Prostate gland (tissue), 2 donors: ENCODE results near the gene HSD17B8. TPM values are rescaled to one million over a fixed set of nuclear protein-coding genes. Genes with fewer than 3 reads are reported as not detected.

Source experiments
- DNase-seq: peaks from one replicate; pipeline ENCODE4 v3.0.0-alpha.2; 2019; ENCODE audit warnings: low spot score
- H3K27ac ChIP-seq, 2 donors: fragments of 200-600 bp; sonication (generic); 2 replicates each; pipeline ENCODE4 v1.5.1; 2017 to 2019
- H3K27me3 ChIP-seq: fragments of 200-600 bp; sonication (generic); replicated peaks from 2 replicates; pipeline ENCODE4 v1.5.1; 2019; ENCODE audit not compliant: insufficient read depth
- H3K36me3 ChIP-seq, 2 donors: fragments of 200-600 bp; sonication (generic); 1 replicate in 1 of 2; 2 replicates in 1 of 2; pipeline versions ENCODE4 v1.5.1 to v1.8.1; 2017 to 2019
- H3K4me1 ChIP-seq: fragments of 200-600 bp; sonication (generic); replicated peaks from 2 replicates; pipeline ENCODE4 v1.5.1; 2019
- H3K4me3 ChIP-seq, 2 donors: fragments of 200-600 bp; sonication (generic); 2 replicates each; pipeline ENCODE4 v1.5.1; 2017 to 2019
- H3K9me3 ChIP-seq: fragments of 200-600 bp; sonication (generic); 2 replicates; pipeline ENCODE4 v1.5.1; 2017
- CTCF ChIP-seq, 4 experiments: fragments of 200-600 bp in 2 of 4; fragments of 450-650 bp in 2 of 4; sonication (generic) in 2 of 4; IDR thresholded peaks; 1 replicate in 3 of 4; 2 replicates in 1 of 4; pipeline ENCODE4 v1.5.1; 2016 to 2019; ENCODE audit warnings: antibody characterized with exemption in 4 of 4, mild to moderate bottlenecking in 2 of 4, moderate library complexity in 2 of 4
- POLR2A ChIP-seq: fragments of 450-650 bp; IDR thresholded peaks from one replicate; pipeline ENCODE4 v1.6.1; 2016; ENCODE audit warnings: antibody characterized with exemption, mild to moderate bottlenecking
- POLR2AphosphoS5 ChIP-seq: sonication (generic); formaldehyde crosslinking; IDR thresholded peaks from one replicate; pipeline ENCODE4 v1.6.1; 2017; ENCODE audit warnings: antibody characterized with exemption
- WGBS: methylation state at CpG from one replicate; pipeline ENCODE4 v1.1.5; 2018; 5-methylcytosine and 5-hydroxymethylcytosine counted together
- intact Hi-C: fragments of 100-400 bp; cut with DNase I; formaldehyde crosslinking; loops from one replicate; pipeline ENCODE4 v1.14.2; 2022
- total RNA-seq, 2 donors: library from RNA; depleted of rRNA; stranded (reverse); fragments of >200 nt; gene quantifications; one replicate each; pipeline ENCODE4 v1.1.0, GENCODE V29; 2016

Gene HSD17B8
- total RNA-seq, 2 donors from 2014 or later: 21.9 to 43.7 TPM

- Histone ChIP-seq H3K4me1 (peaks cover 6% of the 10 kb centered on the region), H3K4me3 (peak overlapping the region; percentile 61 to 63), H3K27me3 (no peaks in the 10 kb centered on the region), H3K27ac (peak overlapping the region in 1 of 2 donors; percentile 58), H3K36me3 (peaks cover 0 to 6% of the 10 kb centered on the region in 2 donors), H3K9me3 (no peaks in the 10 kb centered on the region)
- no peak for DNase-seq
- 48% methylated on average over 17 of the region's 17 CpGs for WGBS
- TF ChIP-seq CTCF (IDR thresholded peaks at IDR 0.05) (no peak), POLR2A (no peak), POLR2AphosphoS5 (no peak)
- intact Hi-C loops: no loop called here
These were observed 954 bp downstream of the HSD17B8 start for GRCh38 chr6:33205191-33206026.

DNA sequence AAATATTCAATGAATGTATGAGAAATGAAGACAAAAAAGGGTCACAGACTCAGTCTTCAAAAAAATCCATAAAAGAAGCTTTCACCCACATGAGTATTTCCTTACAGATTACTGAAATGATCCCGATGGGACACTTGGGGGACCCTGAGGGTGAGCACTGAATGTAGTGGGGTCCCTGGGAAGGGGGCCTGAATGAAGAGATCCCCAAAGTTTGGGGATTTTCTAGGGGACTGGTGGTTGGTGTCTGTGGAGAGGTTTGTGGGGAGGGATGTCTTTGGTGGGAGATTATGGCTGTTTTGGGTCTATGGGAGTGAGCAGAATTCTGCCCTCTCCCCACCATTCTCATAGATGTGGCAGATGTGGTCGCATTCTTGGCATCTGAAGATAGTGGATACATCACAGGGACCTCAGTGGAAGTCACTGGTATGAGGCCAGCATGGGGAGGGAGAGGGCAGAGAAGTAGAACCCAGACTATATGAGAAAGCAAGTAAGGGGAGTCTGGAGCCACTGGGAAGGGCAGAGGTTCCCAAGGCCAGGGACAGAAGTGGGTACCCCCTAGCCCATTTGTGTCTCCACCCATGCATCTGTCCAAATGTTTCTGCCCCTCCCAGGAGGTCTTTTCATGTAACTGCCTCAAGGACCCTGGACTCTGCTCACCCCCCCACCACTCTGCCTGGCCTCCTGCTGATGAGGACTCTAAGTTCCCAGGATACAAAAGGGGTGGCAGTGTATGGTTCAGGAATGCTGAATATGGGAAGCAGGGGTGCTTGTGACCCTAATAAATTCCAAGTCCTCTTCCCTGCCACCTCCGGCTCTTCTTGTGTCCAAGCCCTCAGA is 1.8 kb downstream of the HSD17B8 start:
- no peak for TF ChIP-seq CTCF (IDR thresholded peaks at IDR 0.05)
- TF ChIP-seq POLR2A: no peak
- no peak for TF ChIP-seq POLR2AphosphoS5
- no peak overlapping the region for H3K4me3 ChIP-seq
- whole genome bisulfite sequencing: 72% methylated on average over 3 of the region's 3 CpGs
- H3K27me3 ChIP-seq: no peaks in the 10 kb centered on the region
- H3K4me1 ChIP-seq: peaks cover 6% of the 10 kb centered on the region
- no peak overlapping the region for H3K27ac ChIP-seq
- H3K36me3 ChIP-seq: peaks cover 0 to 6% of the 10 kb centered on the region in 2 donors
- no peak for DNase-seq
- no peaks in the 10 kb centered on the region for H3K9me3 ChIP-seq
- intact Hi-C loops: no loop called here

DNA sequence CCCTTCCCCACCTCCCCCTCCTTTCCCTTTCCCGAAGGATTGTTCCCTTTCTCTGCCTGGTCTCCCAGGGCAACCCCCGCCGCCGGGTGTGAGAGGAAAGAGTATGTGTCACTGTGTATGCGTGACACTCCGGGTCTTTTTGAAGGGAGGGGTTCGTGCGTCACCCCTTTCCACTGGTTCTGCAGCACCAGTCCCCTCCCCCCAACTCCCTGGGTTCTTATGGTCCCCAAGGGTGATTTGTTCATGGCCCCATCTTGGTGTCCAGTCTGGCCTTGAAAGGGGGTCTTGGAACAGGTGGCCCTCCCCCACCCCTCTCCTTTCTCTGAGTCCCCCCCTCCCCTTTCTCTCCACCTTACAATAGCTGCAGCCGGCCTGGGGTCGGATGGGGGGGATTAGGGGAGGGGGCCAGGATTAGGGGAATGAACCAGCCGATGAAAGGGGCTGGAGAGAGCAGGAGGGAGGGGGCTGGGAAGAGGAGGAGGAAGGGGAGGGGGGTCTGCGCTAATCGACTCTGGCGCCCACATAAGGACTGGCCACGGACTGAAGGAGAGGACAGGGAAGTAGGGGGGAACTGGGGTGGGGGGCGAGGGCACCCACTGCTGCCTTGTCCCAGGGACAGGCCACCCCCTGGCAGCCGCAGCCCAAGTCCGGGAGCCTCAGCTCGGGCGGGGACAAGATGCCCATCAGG is 2.6 kb downstream of the HSD17B8 start:
- peak overlapping the region; percentile 94 to 98 for H3K27ac ChIP-seq
- intact Hi-C loops: no loop called here
- H3K9me3 ChIP-seq: no peaks in the 10 kb centered on the region
- no peak for TF ChIP-seq CTCF (IDR thresholded peaks at IDR 0.05)
- H3K36me3 ChIP-seq: peaks cover 0 to 6% of the 10 kb centered on the region in 2 donors
- 19% methylated on average over 20 of the region's 20 CpGs for WGBS
- peak overlapping the region; percentile 96 to 97 for H3K4me3 ChIP-seq
- no peak for DNase-seq
- H3K27me3 ChIP-seq: no peaks in the 10 kb centered on the region
- peaks cover 4% of the 10 kb centered on the region for H3K4me1 ChIP-seq

DNA sequence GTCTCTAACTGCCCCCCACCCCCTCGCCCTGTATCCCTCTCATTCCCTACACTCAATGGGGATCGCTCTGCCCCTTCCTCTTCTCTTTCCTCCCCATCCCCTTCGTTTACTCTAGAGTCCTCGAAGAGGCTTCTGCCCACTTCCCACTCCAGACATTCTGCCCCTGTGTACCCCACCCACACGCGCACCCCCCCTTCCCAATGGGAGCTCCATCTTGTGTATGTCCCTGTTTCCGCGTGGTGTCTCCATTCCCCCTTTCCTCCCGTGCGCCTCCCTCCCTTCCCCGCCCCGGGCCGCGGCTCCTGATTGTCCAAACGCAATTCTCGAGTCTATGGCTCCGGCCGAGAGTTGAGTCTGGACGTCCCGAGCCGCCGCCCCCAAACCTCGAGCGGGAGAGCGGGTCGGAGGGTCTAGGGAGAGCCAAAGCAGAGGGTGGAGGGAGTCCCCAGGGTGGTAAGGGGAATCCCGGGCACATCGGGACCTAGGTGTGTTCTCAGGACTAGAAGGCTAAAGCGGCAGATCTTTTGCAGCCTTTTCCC is 3.2 kb downstream of the HSD17B8 start:
- Histone ChIP-seq H3K27me3 (no peaks in the 10 kb centered on the region), H3K27ac (peak overlapping the region; percentile 94 to 98), H3K4me3 (peak overlapping the region; percentile 96 to 97), H3K4me1 (no peaks in the 10 kb centered on the region), H3K36me3 (peaks cover 0 to 4% of the 10 kb centered on the region in 2 donors), H3K9me3 (no peaks in the 10 kb centered on the region)
- TF ChIP-seq CTCF (IDR thresholded peaks at IDR 0.05): no peak
- TF ChIP-seq POLR2AphosphoS5: no peak
- no peak for TF ChIP-seq POLR2A
- 1% methylated on average over 29 of the region's 29 CpGs for WGBS
- intact Hi-C loops: no loop called here
- no peak for DNase-seq
